NOMO-1 (cell line): ENCODE results near the gene CDKN2D.
A peak's percentile ranks its signal among the peaks of the same experiment; 100 is the strongest.

Source experiments
- DNase-seq, 2 experiments: peaks; one replicate each; lab custom pipeline; 2025; ENCODE audit not compliant: unreplicated experiment in 2 of 2; lab: John Stamatoyannopoulos, UW

The CDKN2D gene

GRCh38 chr19:10525636-10526035 lies 43.1 kb downstream of the CDKN2D start:
- DNase-seq: no peak

GRCh38 chr19:10523135-10523636 lies 45.6 kb downstream of the CDKN2D start:
- no peak for DNase-seq

GRCh38 chr19:10521461-10522171 lies 47.2 kb downstream of the CDKN2D start:
- DNase-seq: no peak

- DNase-seq: no peak
These were observed 48.0 kb downstream of the CDKN2D start for GRCh38 chr19:10520652-10521318.

GRCh38 chr19:10519421-10519820 lies 49.4 kb downstream of the CDKN2D start:
- no peak for DNase-seq

- no peak for DNase-seq
These were observed 50.1 kb downstream of the CDKN2D start for GRCh38 chr19:10518444-10519361.

- peak in 1 of 2 experiments; percentile 36 for DNase-seq
These were observed 50.9 kb downstream of the CDKN2D start for GRCh38 chr19:10517760-10518443.

- no peak for DNase-seq
These were observed 51.4 kb downstream of the CDKN2D start, which contains the start of gene S1PR5 for GRCh38 chr19:10517361-10517759. Gene S1PR5 (minus strand): TSS chr19:10517447. CDS start chr19:10515011, 2,436 bp downstream.

GRCh38 chr19:10516671-10517286 lies 52.0 kb downstream of the CDKN2D start:
- no peak for DNase-seq
